AG04449 (cell line): Measurements from ENCODE around the gene CYB561D1.

ENCODE experiments used
- CTCF ChIA-PET: fragments of 350-600 bp; formaldehyde crosslinking; extraction: SDS; loops from one replicate; lab custom pipeline; 2021; ENCODE audit warnings: antibody characterized with exemption; lab: Yijun Ruan, JAX
- POLR2A ChIA-PET: fragments of 400-600, 350-600 bp; formaldehyde crosslinking; extraction: SDS; loops from one replicate; lab custom pipeline; 2020; ENCODE audit warnings: antibody characterized with exemption, inconsistent platforms; lab: Yijun Ruan, JAX
- DNase-seq: peaks from one replicate; pipeline ENCODE4 v3.0.0-alpha.2; 2010; ENCODE audit warnings: low read depth, low spot score
- H3K4me3 ChIP-seq: 2 replicates; pipeline ENCODE4 v1.5.1; 2011; ENCODE audit warnings: low read depth, mild to moderate bottlenecking, control low read depth, low read length
- CTCF ChIP-seq: IDR thresholded peaks from one replicate; pipeline ENCODE4 v1.5.1; 2011; ENCODE audit warnings: mild to moderate bottlenecking, moderate library complexity, low read length, control low read depth, inconsistent platforms; ENCODE audit not compliant: insufficient read depth; ENCODE audit errors: missing control alignments

Gene CYB561D1

GRCh38 chr1:109466125-109466451 is 27.8 kb upstream of the CYB561D1 start:
- POLR2A ChIA-PET: no interaction called here
- no peak for TF ChIP-seq CTCF
- CTCF ChIA-PET: interaction anchor here (1.3 kb wide), 2 partner anchors 24 to 66 kb away, joined by 4 to 5 read pairs; no protein-coding TSS in a partner anchor
- no peak for DNase-seq
- peak overlapping the region; percentile 56 for H3K4me3 ChIP-seq

- peak within 1 kb of the TSS; percentile 56 for H3K4me3 ChIP-seq
- ChIA-PET CTCF (interaction anchor here (1.3 to 2.9 kb wide), 5 partner anchors 17 to 202 kb away, joined by 3 to 8 read pairs (median 5); partner anchors contain the start of gene ATXN7L2), POLR2A (no interaction called here)
- TF ChIP-seq CTCF: no peak
- no peak for DNase-seq
Observed at GRCh38 chr1:109466452-109467300, 27.2 kb upstream of the CYB561D1 start, which contains the start of gene SYPL2. TSS of gene SYPL2 (plus strand) at chr1:109466546. CDS start at chr1:109466844, 298 bp downstream.

GRCh38 chr1:109467301-109467777 is 26.6 kb upstream of the CYB561D1 start:
- CTCF ChIA-PET: interaction anchor here (1.3 to 2.9 kb wide), 4 partner anchors 12 to 203 kb away, joined by 3 to 8 read pairs (median 6); partner anchors contain the start of gene ATXN7L2
- POLR2A ChIA-PET: no interaction called here
- peak overlapping the region; percentile 6; the same call in 1 of the 2 replicates for H3K4me3 ChIP-seq
- TF ChIP-seq CTCF: no peak
- DNase-seq: no peak

- H3K4me3 ChIP-seq: no peak overlapping the region
- TF ChIP-seq CTCF: no peak
- ChIA-PET POLR2A (no interaction called here), CTCF (interaction anchor here (0.6 to 3.2 kb wide), 8 partner anchors 11 to 204 kb away, joined by 3 to 20 read pairs (median 6); partner anchors contain the start of genes ATXN7L2 and CYB561D1)
- DNase-seq: no peak
Observed at GRCh38 chr1:109468061-109468460, 25.8 kb upstream of the CYB561D1 start.

GRCh38 chr1:109468903-109469302 is 25.0 kb upstream of the CYB561D1 start:
- ChIA-PET POLR2A (no interaction called here), CTCF (interaction anchor here (0.8 to 3.2 kb wide), 8 partner anchors 11 to 64 kb away, joined by 3 to 20 read pairs (median 6); partner anchors contain the start of genes ATXN7L2 and CYB561D1)
- H3K4me3 ChIP-seq: no peak overlapping the region

More at GRCh38 chr1:109468903-109469302, 25.0 kb upstream of the CYB561D1 start:
- no peak for TF ChIP-seq CTCF
- no peak for DNase-seq
